Tibial nerve (tissue), 3 donors: ENCODE results near the gene HRNR.
"Not testable (repeated sequence)": the region's sequence is repeated elsewhere in the genome, so short reads cannot be mapped to it uniquely, and the experiment has no call there.

Experiments used
- POLR2A ChIP-seq, 2 donors: fragments of 450-650 bp; IDR thresholded peaks; one replicate each; pipeline ENCODE4 v1.6.1; 2017; ENCODE audit warnings: antibody characterized with exemption in 2 of 2, mild to moderate bottlenecking in 2 of 2, moderate library complexity in 2 of 2
- TF ChIP-seq, protein P1 (sequence below), 5 experiments: fragments of 200-600 bp in 3 of 5; fragments of 450-650 bp in 2 of 5; sonication (generic) in 3 of 5; IDR thresholded peaks; one replicate each; pipeline ENCODE4 v1.5.1; 2016 to 2019; ENCODE audit warnings: antibody characterized with exemption in 5 of 5, mild to moderate bottlenecking in 3 of 5, moderate library complexity in 2 of 5

DNA sequence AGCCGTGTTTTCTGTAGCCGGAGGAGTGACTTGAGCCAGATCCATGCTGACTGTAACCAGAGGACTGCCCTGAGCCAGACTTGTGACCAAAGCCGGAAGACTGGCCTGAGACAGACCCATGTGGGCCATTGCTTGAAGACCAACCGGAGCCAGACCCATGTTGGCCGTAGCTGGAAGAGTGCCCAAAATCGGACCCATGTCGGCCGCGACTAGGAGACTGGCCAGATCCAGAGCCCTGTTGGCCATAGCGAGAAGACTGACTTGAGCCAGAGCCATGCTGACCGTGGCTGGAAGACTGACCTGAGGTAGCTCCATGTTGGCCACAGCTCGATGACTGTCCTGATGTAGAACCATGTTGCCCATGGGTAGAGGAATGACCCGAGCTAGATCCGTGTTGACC lies 4.6 kb downstream of the HRNR start:
- TF ChIP-seq, protein P1, sequence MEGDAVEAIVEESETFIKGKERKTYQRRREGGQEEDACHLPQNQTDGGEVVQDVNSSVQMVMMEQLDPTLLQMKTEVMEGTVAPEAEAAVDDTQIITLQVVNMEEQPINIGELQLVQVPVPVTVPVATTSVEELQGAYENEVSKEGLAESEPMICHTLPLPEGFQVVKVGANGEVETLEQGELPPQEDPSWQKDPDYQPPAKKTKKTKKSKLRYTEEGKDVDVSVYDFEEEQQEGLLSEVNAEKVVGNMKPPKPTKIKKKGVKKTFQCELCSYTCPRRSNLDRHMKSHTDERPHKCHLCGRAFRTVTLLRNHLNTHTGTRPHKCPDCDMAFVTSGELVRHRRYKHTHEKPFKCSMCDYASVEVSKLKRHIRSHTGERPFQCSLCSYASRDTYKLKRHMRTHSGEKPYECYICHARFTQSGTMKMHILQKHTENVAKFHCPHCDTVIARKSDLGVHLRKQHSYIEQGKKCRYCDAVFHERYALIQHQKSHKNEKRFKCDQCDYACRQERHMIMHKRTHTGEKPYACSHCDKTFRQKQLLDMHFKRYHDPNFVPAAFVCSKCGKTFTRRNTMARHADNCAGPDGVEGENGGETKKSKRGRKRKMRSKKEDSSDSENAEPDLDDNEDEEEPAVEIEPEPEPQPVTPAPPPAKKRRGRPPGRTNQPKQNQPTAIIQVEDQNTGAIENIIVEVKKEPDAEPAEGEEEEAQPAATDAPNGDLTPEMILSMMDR (IDR thresholded peaks at IDR 0.05): not testable (repeated sequence)
- not testable (repeated sequence) for TF ChIP-seq POLR2A (IDR thresholded peaks at IDR 0.05)
